Fibroblast of lung (primary cell): ENCODE measurements around the gene ZFAND2A. TPM values are rescaled to one million over a fixed set of nuclear protein-coding genes. Genes with fewer than 3 reads are reported as not detected.

Source experiments
- DNase-seq, 2 donors: peaks; one replicate each; pipeline versions ENCODE4 v3.0.0 to v3.0.0-alpha.2; 2010; ENCODE audit warnings: low read depth in 2 of 2
- H2AFZ ChIP-seq: 2 replicates; pipeline ENCODE4 v1.5.1; 2012; ENCODE audit warnings: low read length, control low read depth, inconsistent platforms
- H3K27ac ChIP-seq: 2 replicates; pipeline ENCODE4 v1.5.1; 2011; ENCODE audit warnings: low read length, control low read depth; ENCODE audit not compliant: insufficient read depth
- H3K27me3 ChIP-seq: 2 replicates; pipeline ENCODE4 v1.5.1; 2011; ENCODE audit warnings: mild to moderate bottlenecking, low read length; ENCODE audit not compliant: control insufficient read depth, insufficient read depth
- H3K36me3 ChIP-seq: 2 replicates; pipeline ENCODE4 v1.5.1; 2011; ENCODE audit warnings: low read length; ENCODE audit not compliant: control insufficient read depth, insufficient read depth
- H3K4me1 ChIP-seq: 2 replicates; pipeline ENCODE4 v1.5.1; 2011; ENCODE audit warnings: low read length; ENCODE audit not compliant: control insufficient read depth, insufficient read depth; ENCODE audit errors: extremely low read depth
- H3K4me2 ChIP-seq: 2 replicates; pipeline ENCODE4 v1.5.1; 2011; ENCODE audit warnings: low read length, control low read depth; ENCODE audit not compliant: insufficient read depth; ENCODE audit errors: extremely low read depth
- H3K4me3 ChIP-seq, 4 experiments: fragments of 200-600 bp in 1 of 4; sonication (generic) in 1 of 4; replicated peaks in 1 of 4; 2 replicates each; pipeline ENCODE4 v1.5.1; 2011 to 2016; ENCODE audit warnings: low read length in 4 of 4, low read depth in 3 of 4, mild to moderate bottlenecking in 3 of 4, control low read depth in 2 of 4, inconsistent platforms in 1 of 4, mixed read lengths in 1 of 4; ENCODE audit not compliant: insufficient read depth in 1 of 4; ENCODE audit errors: control extremely low read depth in 1 of 4
- H3K79me2 ChIP-seq: 2 replicates; pipeline ENCODE4 v1.5.1; 2012; ENCODE audit warnings: mild to moderate bottlenecking, low read length, inconsistent platforms; ENCODE audit not compliant: control insufficient read depth, insufficient read depth
- H3K9ac ChIP-seq: 2 replicates; pipeline ENCODE4 v1.5.1; 2011; ENCODE audit warnings: mild to moderate bottlenecking, low read length, control low read depth; ENCODE audit not compliant: insufficient read depth
- H3K9me3 ChIP-seq: 2 replicates; pipeline ENCODE4 v1.5.1; 2012; ENCODE audit warnings: low read depth, low read length; ENCODE audit not compliant: control insufficient read depth, insufficient read depth
- H4K20me1 ChIP-seq: 2 replicates; pipeline ENCODE4 v1.5.1; 2011; ENCODE audit warnings: low read length; ENCODE audit not compliant: control insufficient read depth, insufficient read depth; ENCODE audit errors: extremely low read depth
- EZH2 ChIP-seq: IDR thresholded peaks from 2 replicates; pipeline ENCODE4 v1.5.1; 2012; ENCODE audit warnings: low read length, control low read depth, mild to moderate bottlenecking; ENCODE audit errors: missing control alignments
- polyA plus RNA-seq, 2 donors: library from polyadenylated mRNA; depleted of rRNA in 1 of 2; stranded (reverse) in 1 of 2; unstranded in 1 of 2; fragments of >200 nt; gene quantifications; 2 replicates each; pipeline ENCODE4 v1.2.1, GENCODE V29; 2011 to 2012; ENCODE audit warnings: missing spikeins in 1 of 2
- total RNA-seq: library from RNA; depleted of rRNA; stranded (reverse); fragments of >200 nt; gene quantifications from 2 replicates; pipeline ENCODE4 v1.2.1, GENCODE V29; 2014
- TF ChIP-seq, protein P1 (sequence below), 2 donors: IDR thresholded peaks in 1 of 2; conservative IDR thresholded peaks in 1 of 2; 1 replicate in 1 of 2; 2 replicates in 1 of 2; pipeline ENCODE4 v1.5.1; 2011 to 2012; ENCODE audit warnings: low read length in 2 of 2, control low read depth in 1 of 2, inconsistent platforms in 1 of 2, low read depth in 1 of 2, mild to moderate bottlenecking in 1 of 2

The ZFAND2A gene
- total and polyA plus RNA-seq, 2 donors (not counting 1 experiment from before 2014, with no cell fraction given): 20.5 to 35.1 TPM

DNA sequence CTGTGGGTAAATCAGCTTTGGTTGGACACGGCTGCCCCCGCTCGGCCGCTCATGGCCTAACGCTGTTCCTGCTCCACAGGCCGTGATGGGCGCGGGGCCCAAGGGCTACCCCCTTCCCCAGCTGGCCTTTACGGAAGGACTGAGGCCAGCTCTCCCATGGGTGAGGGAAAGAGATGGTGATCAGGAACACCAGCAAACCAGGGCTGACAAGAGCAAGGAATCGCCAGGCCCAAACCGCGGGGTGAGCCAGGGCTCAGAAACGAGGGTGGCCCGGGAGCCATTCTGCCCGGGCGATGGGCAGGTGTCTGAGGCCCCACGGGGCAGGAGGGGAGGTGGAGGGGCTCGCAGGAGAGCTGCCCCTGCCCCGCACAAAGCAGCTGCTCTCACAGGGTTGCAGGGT is 45.5 kb downstream of the ZFAND2A start:
- TF ChIP-seq, protein P1, sequence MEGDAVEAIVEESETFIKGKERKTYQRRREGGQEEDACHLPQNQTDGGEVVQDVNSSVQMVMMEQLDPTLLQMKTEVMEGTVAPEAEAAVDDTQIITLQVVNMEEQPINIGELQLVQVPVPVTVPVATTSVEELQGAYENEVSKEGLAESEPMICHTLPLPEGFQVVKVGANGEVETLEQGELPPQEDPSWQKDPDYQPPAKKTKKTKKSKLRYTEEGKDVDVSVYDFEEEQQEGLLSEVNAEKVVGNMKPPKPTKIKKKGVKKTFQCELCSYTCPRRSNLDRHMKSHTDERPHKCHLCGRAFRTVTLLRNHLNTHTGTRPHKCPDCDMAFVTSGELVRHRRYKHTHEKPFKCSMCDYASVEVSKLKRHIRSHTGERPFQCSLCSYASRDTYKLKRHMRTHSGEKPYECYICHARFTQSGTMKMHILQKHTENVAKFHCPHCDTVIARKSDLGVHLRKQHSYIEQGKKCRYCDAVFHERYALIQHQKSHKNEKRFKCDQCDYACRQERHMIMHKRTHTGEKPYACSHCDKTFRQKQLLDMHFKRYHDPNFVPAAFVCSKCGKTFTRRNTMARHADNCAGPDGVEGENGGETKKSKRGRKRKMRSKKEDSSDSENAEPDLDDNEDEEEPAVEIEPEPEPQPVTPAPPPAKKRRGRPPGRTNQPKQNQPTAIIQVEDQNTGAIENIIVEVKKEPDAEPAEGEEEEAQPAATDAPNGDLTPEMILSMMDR (conservative IDR thresholded peaks at IDR 0.05 in 1 of 2, IDR thresholded peaks at IDR 0.05 in 1 of 2; ENCODE audit: low read depth in 1 of 2, low read length in 2 of 2): no peak
- no peak for TF ChIP-seq EZH2
- no peaks in the 10 kb centered on the region for H3K79me2 ChIP-seq
- no peak for DNase-seq
- H3K4me3 ChIP-seq: no peak overlapping the region
- H3K36me3 ChIP-seq: no peaks in the 10 kb centered on the region
- no peaks in the 10 kb centered on the region for H3K4me1 ChIP-seq
- H3K9ac ChIP-seq: no peak overlapping the region
- H3K27ac ChIP-seq: no peak overlapping the region
- H2AFZ ChIP-seq: no peak overlapping the region
- H3K4me2 ChIP-seq: no peak overlapping the region
- H4K20me1 ChIP-seq: no peaks in the 10 kb centered on the region
- H3K27me3 ChIP-seq: no peaks in the 10 kb centered on the region
- H3K9me3 ChIP-seq: no peaks in the 10 kb centered on the region

GRCh38 chr7:1114088-1114487 is 45.9 kb downstream of the ZFAND2A start:
- Histone ChIP-seq H3K4me2 (no peak overlapping the region), H3K4me3 (no peak overlapping the region), H4K20me1 (no peaks in the 10 kb centered on the region), H3K9me3 (no peaks in the 10 kb centered on the region), H3K36me3 (no peaks in the 10 kb centered on the region), H3K79me2 (no peaks in the 10 kb centered on the region), H3K4me1 (no peaks in the 10 kb centered on the region), H3K27ac (no peak overlapping the region), H2AFZ (no peak overlapping the region), H3K9ac (no peak overlapping the region), H3K27me3 (no peaks in the 10 kb centered on the region)
- no peak for TF ChIP-seq EZH2
- TF ChIP-seq, protein P1 (conservative IDR thresholded peaks at IDR 0.05 in 1 of 2, IDR thresholded peaks at IDR 0.05 in 1 of 2; ENCODE audit: low read depth in 1 of 2, low read length in 2 of 2): no peak
- no peak for DNase-seq

DNA sequence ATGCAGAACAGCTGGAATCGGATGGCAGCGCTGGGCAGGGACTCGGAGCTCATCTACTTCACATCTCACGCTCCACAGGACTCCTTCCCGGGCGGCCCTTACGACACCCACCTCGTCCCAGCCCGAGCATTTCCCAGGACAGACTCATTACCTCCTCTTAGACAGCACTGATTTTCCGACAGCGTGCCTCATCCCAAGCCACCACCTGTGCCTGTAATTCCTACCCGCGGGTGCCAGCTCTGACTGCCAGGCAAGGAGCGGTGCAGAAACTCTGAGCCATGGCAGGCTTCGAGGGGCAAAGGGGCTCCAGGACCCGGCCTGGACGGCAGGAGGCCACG is 46.5 kb downstream of the ZFAND2A start:
- Histone ChIP-seq H3K36me3 (no peaks in the 10 kb centered on the region), H3K4me2 (no peak overlapping the region), H4K20me1 (no peaks in the 10 kb centered on the region), H3K79me2 (no peaks in the 10 kb centered on the region), H3K9me3 (no peaks in the 10 kb centered on the region), H2AFZ (no peak overlapping the region), H3K27ac (no peak overlapping the region), H3K9ac (no peak overlapping the region), H3K4me1 (no peaks in the 10 kb centered on the region), H3K27me3 (no peaks in the 10 kb centered on the region), H3K4me3 (no peak overlapping the region)
- no peak for DNase-seq
- TF ChIP-seq EZH2: no peak
- TF ChIP-seq, protein P1 (conservative IDR thresholded peaks at IDR 0.05 in 1 of 2, IDR thresholded peaks at IDR 0.05 in 1 of 2; ENCODE audit: low read depth in 1 of 2, low read length in 2 of 2): no peak
